ENCODE results near the gene CD93.

The CD93 gene

DNA sequence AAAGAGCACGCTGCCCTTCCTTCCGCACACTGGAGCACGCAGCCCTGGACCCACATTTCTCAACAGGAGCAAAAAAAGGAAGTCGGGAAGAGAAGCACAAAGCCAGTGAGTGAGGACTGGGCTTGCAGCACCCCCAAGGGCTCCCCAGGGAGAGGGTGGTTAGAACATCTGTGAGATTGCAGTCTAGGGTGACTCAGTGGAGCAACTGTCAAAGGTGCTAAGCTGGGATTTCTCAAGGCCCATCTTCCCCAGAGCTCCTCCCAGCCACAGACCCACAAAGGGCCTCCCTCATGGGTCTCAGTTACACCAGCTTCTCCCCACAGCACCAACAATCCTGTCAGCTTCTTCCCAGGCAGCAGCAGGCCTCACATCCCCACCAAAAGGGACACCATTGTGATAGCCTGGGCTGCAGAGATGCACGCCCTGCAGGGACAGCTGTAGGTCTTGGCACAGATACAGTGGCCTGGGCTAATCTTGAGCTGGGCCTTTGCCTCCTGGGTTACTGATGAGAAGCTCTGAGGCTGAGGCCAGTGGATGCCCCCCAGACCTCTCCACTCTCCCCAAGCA lies 39.6 kb upstream of the CD93 start:
- Histone ChIP-seq H3K4ac (ENCODE audit: low read depth in 1 of 2, low read length in 2 of 2) (peak overlapping the region in 1 of 2 experiments; percentile 35), H3K27me3 (ENCODE audit: control insufficient read depth in 1 of 2, insufficient read depth in 1 of 2, low read length in 2 of 2) (no peaks in the 10 kb centered on the region), H3K14ac (ENCODE audit: low read length in 2 of 2) (peak overlapping the region in 1 of 2 experiments; percentile 2), H3K79me1 (replicated peaks; ENCODE audit: low read length, poor library complexity, severe bottlenecking) (no peaks in the 10 kb centered on the region), H3K18ac (ENCODE audit: low read depth in 1 of 2, low read length in 2 of 2) (peak overlapping the region; percentile 4 to 67), H3K4me2 (ENCODE audit: low read length, poor library complexity, severe bottlenecking) (no peak overlapping the region), H2BK15ac (ENCODE audit: low read depth, poor library complexity, severe bottlenecking) (no peak overlapping the region), H3K4me1 (ENCODE audit: control insufficient read depth, insufficient read depth, low read depth, low read length) (peaks cover 6% of the 10 kb centered on the region), H3K36me3 (ENCODE audit: control insufficient read depth in 1 of 2, insufficient read depth in 2 of 2, low read depth in 1 of 2, low read length in 2 of 2) (no peaks in the 10 kb centered on the region), H3K27ac (ENCODE audit: low read length, poor library complexity, severe bottlenecking) (no peak overlapping the region), H2AFZ (ENCODE audit: low read depth, low read length) (peak overlapping the region; percentile 10), H4K8ac (ENCODE audit: low read length) (peak overlapping the region; percentile 91), H2BK5ac (ENCODE audit: low read depth, low read length, poor library complexity, severe bottlenecking) (no peak overlapping the region), H3K9ac (ENCODE audit: low read length) (no peak overlapping the region), H3K4me3 (ENCODE audit: insufficient read depth in 1 of 2, low read depth in 1 of 2, low read length in 2 of 2) (no peak overlapping the region), H4K91ac (ENCODE audit: low read length) (no peak overlapping the region), H2BK120ac (ENCODE audit: low read depth, low read length) (no peak overlapping the region), H2BK12ac (ENCODE audit: low read length in 2 of 2) (peak overlapping the region in 1 of 2 experiments; percentile 37), H2AK5ac (ENCODE audit: low read length, severe bottlenecking) (no peak overlapping the region), H3K9me3 (ENCODE audit: control insufficient read depth, low read length) (no peaks in the 10 kb centered on the region), H3K23ac (ENCODE audit: low read length in 2 of 2) (no peak overlapping the region)
- WGBS: 89% methylated on average over 5 of the region's 5 CpGs
- DNase-seq: peak; percentile 83

DNA sequence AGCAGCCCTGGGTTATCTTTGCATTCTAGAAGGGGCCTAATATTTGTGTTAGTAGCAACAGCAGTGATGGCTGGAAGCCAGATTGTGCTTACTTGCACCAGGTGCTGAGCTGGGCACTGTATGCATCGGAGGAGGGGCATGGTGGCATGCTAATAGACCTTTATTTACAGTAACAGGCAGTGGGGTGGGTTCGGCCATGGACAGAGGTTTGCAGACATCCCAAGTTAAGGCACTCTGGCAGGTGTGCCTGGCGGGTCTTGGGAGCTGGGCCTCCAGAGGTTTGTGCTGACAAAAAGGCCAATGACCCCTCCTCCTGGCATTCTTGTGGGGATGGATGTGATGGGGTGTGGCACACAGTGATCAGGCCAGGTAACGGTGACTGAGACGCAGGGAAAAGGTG lies 39.0 kb upstream of the CD93 start:
- 88% methylated on average over 5 of the region's 5 CpGs for WGBS
- peak overlapping the region in 1 of 2 experiments; percentile 9 for H3K14ac ChIP-seq (ENCODE audit: low read length in 2 of 2)

DNA sequence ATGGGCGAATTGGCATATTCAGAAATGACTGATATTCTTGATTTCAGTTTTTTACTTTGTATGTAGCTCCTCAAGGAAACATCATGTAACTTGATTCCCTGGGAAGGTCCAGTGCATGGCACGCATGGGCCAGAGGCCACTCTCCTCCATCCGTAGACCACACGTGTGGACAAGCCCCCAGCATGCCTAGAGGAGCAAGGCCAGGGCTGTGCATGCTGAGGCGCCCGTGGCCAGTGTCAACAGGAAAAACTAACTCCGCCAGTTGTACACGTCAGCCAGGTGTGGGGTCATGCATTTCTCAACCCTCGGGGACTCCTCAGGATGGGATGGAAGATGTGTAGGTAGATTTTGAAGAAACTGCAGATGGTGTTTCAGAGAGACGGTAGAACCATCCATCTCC lies 37.8 kb upstream of the CD93 start:
- H3K18ac ChIP-seq (ENCODE audit: low read depth in 1 of 2, low read length in 2 of 2): peak overlapping the region in 1 of 2 experiments; percentile 55
- H3K4ac ChIP-seq (ENCODE audit: low read depth in 1 of 2, low read length in 2 of 2): no peak overlapping the region
- peak overlapping the region in 1 of 2 experiments; percentile 29 for H2BK12ac ChIP-seq (ENCODE audit: low read length in 2 of 2)
- no peaks in the 10 kb centered on the region for H3K36me3 ChIP-seq (ENCODE audit: control insufficient read depth in 1 of 2, insufficient read depth in 2 of 2, low read depth in 1 of 2, low read length in 2 of 2)
- H2BK15ac ChIP-seq (ENCODE audit: low read depth, poor library complexity, severe bottlenecking): no peak overlapping the region
- DNase-seq: no peak
- H4K91ac ChIP-seq (ENCODE audit: low read length): no peak overlapping the region
- no peak overlapping the region for H2AFZ ChIP-seq (ENCODE audit: low read depth, low read length)
- peaks cover 6% of the 10 kb centered on the region for H3K4me1 ChIP-seq (ENCODE audit: control insufficient read depth, insufficient read depth, low read depth, low read length)
- no peak overlapping the region for H3K4me3 ChIP-seq (ENCODE audit: insufficient read depth in 1 of 2, low read depth in 1 of 2, low read length in 2 of 2)
- H3K27ac ChIP-seq (ENCODE audit: low read length, poor library complexity, severe bottlenecking): no peak overlapping the region
- H2BK5ac ChIP-seq (ENCODE audit: low read depth, low read length, poor library complexity, severe bottlenecking): no peak overlapping the region
- no peaks in the 10 kb centered on the region for H3K9me3 ChIP-seq (ENCODE audit: control insufficient read depth, low read length)
- H3K23ac ChIP-seq (ENCODE audit: low read length in 2 of 2): no peak overlapping the region
- no peaks in the 10 kb centered on the region for H3K27me3 ChIP-seq (ENCODE audit: control insufficient read depth in 1 of 2, insufficient read depth in 1 of 2, low read length in 2 of 2)
- H3K14ac ChIP-seq (ENCODE audit: low read length in 2 of 2): peak overlapping the region in 1 of 2 experiments; percentile 68
- H3K4me2 ChIP-seq (ENCODE audit: low read length, poor library complexity, severe bottlenecking): no peak overlapping the region
- WGBS: 96% methylated on average over 8 of the region's 10 CpGs
- no peak overlapping the region for H2BK120ac ChIP-seq (ENCODE audit: low read depth, low read length)
- H2AK5ac ChIP-seq (ENCODE audit: low read length, severe bottlenecking): no peak overlapping the region
- no peaks in the 10 kb centered on the region for H3K79me1 ChIP-seq (replicated peaks; ENCODE audit: low read length, poor library complexity, severe bottlenecking)
- no peak overlapping the region for H4K8ac ChIP-seq (ENCODE audit: low read length)
- no peak overlapping the region for H3K9ac ChIP-seq (ENCODE audit: low read length)

More for the DNA sequence above, 39.0 kb upstream of the CD93 start:
- Histone ChIP-seq H3K9ac (ENCODE audit: low read length) (no peak overlapping the region), H2BK120ac (ENCODE audit: low read depth, low read length) (no peak overlapping the region), H3K4me2 (ENCODE audit: low read length, poor library complexity, severe bottlenecking) (no peak overlapping the region), H3K18ac (ENCODE audit: low read depth in 1 of 2, low read length in 2 of 2) (peak overlapping the region in 1 of 2 experiments; percentile 15), H2BK15ac (ENCODE audit: low read depth, poor library complexity, severe bottlenecking) (no peak overlapping the region), H2AK5ac (ENCODE audit: low read length, severe bottlenecking) (no peak overlapping the region), H3K4me3 (ENCODE audit: insufficient read depth in 1 of 2, low read depth in 1 of 2, low read length in 2 of 2) (no peak overlapping the region), H3K9me3 (ENCODE audit: control insufficient read depth, low read length) (no peaks in the 10 kb centered on the region), H4K8ac (ENCODE audit: low read length) (no peak overlapping the region), H2BK12ac (ENCODE audit: low read length in 2 of 2) (no peak overlapping the region), H2BK5ac (ENCODE audit: low read depth, low read length, poor library complexity, severe bottlenecking) (no peak overlapping the region), H3K27ac (ENCODE audit: low read length, poor library complexity, severe bottlenecking) (no peak overlapping the region), H3K4me1 (ENCODE audit: control insufficient read depth, insufficient read depth, low read depth, low read length) (peaks cover 6% of the 10 kb centered on the region), H4K91ac (ENCODE audit: low read length) (no peak overlapping the region), H3K27me3 (ENCODE audit: control insufficient read depth in 1 of 2, insufficient read depth in 1 of 2, low read length in 2 of 2) (no peaks in the 10 kb centered on the region), H3K79me1 (replicated peaks; ENCODE audit: low read length, poor library complexity, severe bottlenecking) (no peaks in the 10 kb centered on the region), H3K23ac (ENCODE audit: low read length in 2 of 2) (peak overlapping the region in 1 of 2 experiments; percentile 38), H3K4ac (ENCODE audit: low read depth in 1 of 2, low read length in 2 of 2) (no peak overlapping the region), H3K36me3 (ENCODE audit: control insufficient read depth in 1 of 2, insufficient read depth in 2 of 2, low read depth in 1 of 2, low read length in 2 of 2) (no peaks in the 10 kb centered on the region), H2AFZ (ENCODE audit: low read depth, low read length) (no peak overlapping the region)
- no peak for DNase-seq

DNA sequence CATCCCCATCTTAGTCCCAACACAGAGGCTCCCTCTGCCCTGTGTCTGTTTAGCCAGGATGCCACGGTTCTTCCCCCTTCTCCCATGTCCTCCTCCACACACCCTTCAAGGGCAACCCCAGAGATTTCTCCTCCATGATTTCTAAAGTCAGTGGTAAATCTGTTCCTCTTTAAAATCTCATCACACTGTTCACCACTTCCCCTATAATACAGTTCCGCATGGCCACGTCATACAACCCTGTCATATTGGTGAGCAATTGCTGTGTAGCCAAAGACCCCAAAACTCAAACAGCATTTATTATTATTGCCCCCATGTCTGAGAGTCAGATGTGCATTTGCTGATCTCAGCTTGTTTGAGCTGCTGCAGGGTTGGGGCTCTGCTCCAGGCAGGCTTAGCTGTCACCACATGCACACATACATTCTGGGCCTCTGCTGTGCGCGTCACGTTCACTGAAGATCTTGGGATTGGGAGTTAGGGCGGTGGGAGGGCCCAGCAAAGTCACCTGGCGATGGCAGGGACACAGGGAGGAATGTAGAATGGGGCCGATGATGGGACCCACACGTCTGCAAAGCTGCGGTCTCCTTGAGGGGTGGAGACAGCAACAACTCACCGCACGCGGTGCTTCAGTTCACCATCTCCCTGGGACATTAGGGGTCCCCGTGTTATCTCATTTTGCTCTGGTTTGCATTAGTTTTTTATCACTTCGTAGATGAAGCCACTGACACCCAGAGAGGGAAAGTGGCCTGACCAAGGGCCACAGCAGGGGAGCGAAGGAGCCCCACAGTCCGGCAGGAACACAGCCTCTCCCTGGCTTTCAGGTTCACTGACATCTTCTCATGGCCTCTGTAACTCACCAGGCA lies 36.9 kb upstream of the CD93 start:
- H3K36me3 ChIP-seq (ENCODE audit: control insufficient read depth in 1 of 2, insufficient read depth in 2 of 2, low read depth in 1 of 2, low read length in 2 of 2): no peaks in the 10 kb centered on the region
- H3K79me1 ChIP-seq (replicated peaks; ENCODE audit: low read length, poor library complexity, severe bottlenecking): no peaks in the 10 kb centered on the region
- WGBS: 93% methylated on average over 17 of the region's 18 CpGs
- no peaks in the 10 kb centered on the region for H3K27me3 ChIP-seq (ENCODE audit: control insufficient read depth in 1 of 2, insufficient read depth in 1 of 2, low read length in 2 of 2)
- H3K4me1 ChIP-seq (ENCODE audit: control insufficient read depth, insufficient read depth, low read depth, low read length): peaks cover 6% of the 10 kb centered on the region
- no peak overlapping the region for H2AK5ac ChIP-seq (ENCODE audit: low read length, severe bottlenecking)
- no peak overlapping the region for H2BK12ac ChIP-seq (ENCODE audit: low read length in 2 of 2)
- H3K14ac ChIP-seq (ENCODE audit: low read length in 2 of 2): no peak overlapping the region
- no peak overlapping the region for H3K23ac ChIP-seq (ENCODE audit: low read length in 2 of 2)
- no peaks in the 10 kb centered on the region for H3K9me3 ChIP-seq (ENCODE audit: control insufficient read depth, low read length)
- peak overlapping the region; percentile 34 for H4K91ac ChIP-seq (ENCODE audit: low read length)
- H2BK120ac ChIP-seq (ENCODE audit: low read depth, low read length): no peak overlapping the region
- peak overlapping the region in 1 of 2 experiments; percentile 28 for H3K18ac ChIP-seq (ENCODE audit: low read depth in 1 of 2, low read length in 2 of 2)
- H3K4ac ChIP-seq (ENCODE audit: low read depth in 1 of 2, low read length in 2 of 2): peak overlapping the region in 1 of 2 experiments; percentile 11
- H2BK15ac ChIP-seq (ENCODE audit: low read depth, poor library complexity, severe bottlenecking): no peak overlapping the region
- no peak for DNase-seq
- H4K8ac ChIP-seq (ENCODE audit: low read length): peak overlapping the region; percentile 55
- H3K9ac ChIP-seq (ENCODE audit: low read length): no peak overlapping the region
- H3K4me2 ChIP-seq (ENCODE audit: low read length, poor library complexity, severe bottlenecking): no peak overlapping the region
- no peak overlapping the region for H2BK5ac ChIP-seq (ENCODE audit: low read depth, low read length, poor library complexity, severe bottlenecking)
- no peak overlapping the region for H2AFZ ChIP-seq (ENCODE audit: low read depth, low read length)
- no peak overlapping the region for H3K27ac ChIP-seq (ENCODE audit: low read length, poor library complexity, severe bottlenecking)
- H3K4me3 ChIP-seq (ENCODE audit: insufficient read depth in 1 of 2, low read depth in 1 of 2, low read length in 2 of 2): no peak overlapping the region

All from mesenchymal stem cell (in vitro differentiated cells and primary cell).